Ovary (tissue), 3 donors: ENCODE measurements around the gene TBC1D5.
"Not testable (repeated sequence)": the region's sequence is repeated elsewhere in the genome, so short reads cannot be mapped to it uniquely, and the experiment has no call there.

Experiments
- CTCF ChIP-seq, 3 donors: fragments of 450-650 bp in 2 of 3; fragments of 200-600 bp in 1 of 3; IDR thresholded peaks; one replicate each; pipeline versions ENCODE4 v1.5.1 to v1.8.0; 2016 to 2022; ENCODE audit warnings: antibody characterized with exemption in 3 of 3, mild to moderate bottlenecking in 1 of 3
- POLR2A ChIP-seq: fragments of 450-650 bp; IDR thresholded peaks from one replicate; pipeline ENCODE4 v1.6.1; 2017; ENCODE audit warnings: antibody characterized with exemption, mild to moderate bottlenecking, moderate library complexity
- donor health status: DM: no; HTN: no; CAD: no.

- TF ChIP-seq POLR2A; CTCF (IDR thresholded peaks at IDR 0.05): not testable (repeated sequence)
Observed at GRCh38 chr3:17777326-17777725, 34.9 kb upstream of the TBC1D5 start.
